ENCODE measurements around the gene ZYX.

ZYX gene

DNA sequence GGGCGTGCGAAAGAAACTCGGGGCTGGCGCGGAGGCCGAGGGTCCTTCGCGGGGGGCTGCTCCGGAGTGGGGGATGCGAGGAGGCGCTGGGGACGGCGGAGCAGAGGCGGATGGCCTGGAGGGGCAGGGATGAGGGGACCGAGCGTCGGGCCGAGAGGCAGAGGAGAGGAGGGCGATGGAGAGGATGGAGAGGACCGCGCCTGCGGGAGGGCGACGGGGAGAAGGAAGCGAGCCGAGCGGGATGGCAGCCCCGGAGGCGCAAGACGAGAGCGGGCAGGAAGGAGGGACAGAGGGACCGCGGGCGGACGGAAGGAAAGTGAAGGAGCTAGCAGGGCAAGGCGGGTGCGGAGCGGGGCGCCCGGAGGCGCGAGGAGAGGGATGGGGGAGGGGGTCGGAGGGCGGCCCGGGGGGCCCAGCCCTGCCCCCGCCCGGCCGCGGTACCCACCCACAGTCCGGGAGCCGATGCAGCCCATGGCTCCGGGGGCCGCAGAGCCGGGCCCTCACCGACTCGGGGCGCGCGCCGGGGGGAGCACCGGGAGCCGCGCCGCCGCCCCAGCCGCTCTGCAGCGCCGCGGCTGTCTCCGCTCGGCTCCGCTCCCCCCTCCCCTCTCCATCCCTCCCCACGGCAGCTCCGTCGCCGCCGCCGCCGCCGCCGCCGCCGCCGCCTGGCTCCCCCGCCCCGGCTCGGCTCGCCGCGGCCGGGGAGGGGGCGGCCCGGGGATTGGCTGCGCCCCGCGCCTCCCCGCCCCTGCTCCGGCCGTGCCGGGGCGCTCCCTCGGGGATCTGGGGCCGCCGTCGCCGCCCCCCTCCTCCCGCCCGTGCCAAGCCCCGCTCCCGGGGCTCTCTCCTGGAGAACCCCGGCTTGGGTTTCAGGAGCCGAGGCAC lies 18.8 kb upstream of the ZYX start, which contains the start of gene FAM131B:
FAM131B (minus strand) TSS at position 583 of the 885 bp plus-strand sequence; CDS start at position 473, 110 bp downstream.
- Histone ChIP-seq H3K4me3 (ENCODE audit: low read depth in 1 of 2, low read length in 2 of 2) (peak within 1 kb of the TSS; percentile 66 to 75), H3K27me3 (ENCODE audit: control insufficient read depth in 1 of 2, insufficient read depth in 2 of 2, low read length in 2 of 2) (peaks cover 16% of the 10 kb centered on the region in 2 donors), H3K4me1 (ENCODE audit: control insufficient read depth in 1 of 2, insufficient read depth in 2 of 2, low read length in 2 of 2) (peaks cover 0 to under 1% of the 10 kb centered on the region in 2 donors), H3K9ac (ENCODE audit: low read depth in 1 of 2, low read length in 2 of 2) (peak within 1 kb of the TSS in 1 of 2 donors; percentile 25), H3K36me3 (ENCODE audit: control insufficient read depth in 1 of 2, insufficient read depth in 2 of 2, low read length in 2 of 2) (no peaks in the 10 kb centered on the region), H3K9me3 (ENCODE audit: control insufficient read depth in 1 of 2, low read length in 2 of 2) (no peaks in the 10 kb centered on the region), H3K27ac (ENCODE audit: low read depth, low read length) (no peak within 1 kb of the TSS)

DNA sequence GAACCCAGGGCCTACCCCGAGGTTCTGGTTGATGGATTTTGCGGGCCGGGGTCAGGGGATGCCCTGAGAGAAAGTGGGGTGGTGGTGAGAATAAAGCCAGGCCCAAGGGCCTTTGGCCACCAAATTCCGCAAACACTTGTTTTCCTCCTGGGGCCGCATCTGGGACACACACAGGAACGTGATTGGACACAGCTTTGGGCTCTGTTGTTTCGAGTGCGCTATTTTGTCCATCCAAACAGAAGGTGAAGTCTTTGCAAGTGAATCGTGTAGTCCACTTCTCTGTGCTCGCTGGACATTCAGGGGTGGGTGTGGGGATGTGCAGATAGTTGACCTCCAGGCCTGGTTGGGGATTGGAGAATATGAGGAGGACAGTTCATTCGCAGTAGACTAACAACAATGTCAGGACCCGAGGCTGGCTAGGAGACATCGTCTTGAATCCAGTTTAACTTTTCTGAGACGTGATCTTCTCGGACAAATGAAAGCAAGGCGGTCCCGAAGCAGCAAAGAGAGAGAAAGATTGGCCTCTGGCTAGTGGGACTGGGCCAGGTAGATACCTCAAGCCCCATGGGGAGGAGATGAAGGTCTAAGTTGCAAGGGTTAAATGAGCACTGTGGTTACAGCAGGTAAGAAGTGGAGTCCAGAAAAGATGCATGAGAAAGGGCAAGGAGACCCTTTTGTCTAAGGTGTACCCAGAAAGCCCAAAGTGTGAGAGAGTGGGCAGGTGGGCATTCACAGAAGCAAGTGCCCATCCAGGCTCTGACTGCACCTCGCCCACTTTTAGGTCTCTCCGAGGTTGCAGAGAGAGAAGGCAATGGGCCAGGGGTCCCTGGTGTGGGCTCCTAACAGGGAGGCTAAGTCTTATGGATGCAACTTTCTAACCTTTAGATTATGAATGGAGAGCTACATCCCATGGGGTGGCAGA lies 17.9 kb upstream of the ZYX start:
- Histone ChIP-seq H3K27me3 (ENCODE audit: control insufficient read depth in 1 of 2, insufficient read depth in 2 of 2, low read length in 2 of 2) (peaks cover 16% of the 10 kb centered on the region in 2 donors), H3K36me3 (ENCODE audit: control insufficient read depth in 1 of 2, insufficient read depth in 2 of 2, low read length in 2 of 2) (no peaks in the 10 kb centered on the region), H3K27ac (ENCODE audit: low read depth, low read length) (no peak overlapping the region), H3K4me1 (ENCODE audit: control insufficient read depth in 1 of 2, insufficient read depth in 2 of 2, low read length in 2 of 2) (peaks cover 3 to 8% of the 10 kb centered on the region in 2 donors), H3K4me3 (ENCODE audit: low read depth in 1 of 2, low read length in 2 of 2) (peak overlapping the region in 1 of 2 donors; percentile 16), H3K9ac (ENCODE audit: low read depth in 1 of 2, low read length in 2 of 2) (no peak overlapping the region), H3K9me3 (ENCODE audit: control insufficient read depth in 1 of 2, low read length in 2 of 2) (no peaks in the 10 kb centered on the region)

DNA sequence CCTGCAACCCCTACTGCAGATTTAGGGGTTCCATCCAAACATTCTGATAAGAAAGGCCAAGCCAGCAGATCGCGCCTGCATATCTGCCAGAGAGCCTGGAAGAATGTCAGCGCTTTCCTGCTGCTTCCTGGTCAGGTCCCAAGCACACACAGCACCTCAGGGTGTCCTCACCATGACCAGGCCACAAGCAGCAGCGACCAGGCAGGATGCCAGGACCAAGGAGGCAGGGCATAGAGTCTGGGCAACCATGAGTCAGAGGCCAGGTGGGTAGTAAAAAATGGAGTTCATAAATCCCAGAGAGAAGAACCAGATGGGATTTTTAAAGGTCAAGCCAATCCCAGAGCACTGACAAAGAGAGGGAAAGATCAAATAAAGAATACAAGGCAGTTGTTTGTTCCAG lies 13.2 kb upstream of the ZYX start:
- Histone ChIP-seq H3K27me3 (ENCODE audit: control insufficient read depth in 1 of 2, insufficient read depth in 2 of 2, low read length in 2 of 2) (peaks cover 10 to 14% of the 10 kb centered on the region in 2 donors), H3K27ac (ENCODE audit: low read depth, low read length) (no peak overlapping the region), H3K36me3 (ENCODE audit: control insufficient read depth in 1 of 2, insufficient read depth in 2 of 2, low read length in 2 of 2) (no peaks in the 10 kb centered on the region), H3K9ac (ENCODE audit: low read depth in 1 of 2, low read length in 2 of 2) (no peak overlapping the region), H3K9me3 (ENCODE audit: control insufficient read depth in 1 of 2, low read length in 2 of 2) (no peaks in the 10 kb centered on the region), H3K4me1 (ENCODE audit: control insufficient read depth in 1 of 2, insufficient read depth in 2 of 2, low read length in 2 of 2) (peaks cover 20 to 34% of the 10 kb centered on the region in 2 donors), H3K4me3 (ENCODE audit: low read depth in 1 of 2, low read length in 2 of 2) (no peak overlapping the region)

DNA sequence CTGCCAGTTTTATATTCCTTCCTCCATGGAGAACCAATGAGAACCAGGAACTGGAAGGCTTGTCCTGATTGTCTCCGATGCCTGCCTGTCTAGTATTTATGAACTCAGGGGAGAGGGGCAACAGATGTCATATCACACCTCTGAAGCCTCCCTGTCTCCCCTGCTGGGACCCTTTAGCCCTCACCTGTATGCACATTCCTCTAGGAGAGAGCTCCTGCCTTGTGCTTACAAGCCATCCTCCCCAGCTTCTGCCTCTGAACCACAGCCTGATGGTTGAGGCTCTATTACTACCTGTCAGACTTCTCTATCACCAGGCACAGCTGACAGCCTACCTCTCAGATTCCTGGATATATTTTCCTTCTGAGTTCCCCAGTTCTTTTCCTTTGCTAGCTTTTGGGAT lies 12.8 kb upstream of the ZYX start:
- no peak overlapping the region for H3K4me3 ChIP-seq (ENCODE audit: low read depth in 1 of 2, low read length in 2 of 2)
- no peaks in the 10 kb centered on the region for H3K36me3 ChIP-seq (ENCODE audit: control insufficient read depth in 1 of 2, insufficient read depth in 2 of 2, low read length in 2 of 2)
- H3K27me3 ChIP-seq (ENCODE audit: control insufficient read depth in 1 of 2, insufficient read depth in 2 of 2, low read length in 2 of 2), result peaks cover 6 to 10% of the 10 kb centered on the region in 2 donors
- peaks cover 20 to 34% of the 10 kb centered on the region in 2 donors for H3K4me1 ChIP-seq (ENCODE audit: control insufficient read depth in 1 of 2, insufficient read depth in 2 of 2, low read length in 2 of 2)
- H3K27ac ChIP-seq (ENCODE audit: low read depth, low read length), result peak overlapping the region; percentile 1
- no peak overlapping the region for H3K9ac ChIP-seq (ENCODE audit: low read depth in 1 of 2, low read length in 2 of 2)
- no peaks in the 10 kb centered on the region for H3K9me3 ChIP-seq (ENCODE audit: control insufficient read depth in 1 of 2, low read length in 2 of 2)

DNA sequence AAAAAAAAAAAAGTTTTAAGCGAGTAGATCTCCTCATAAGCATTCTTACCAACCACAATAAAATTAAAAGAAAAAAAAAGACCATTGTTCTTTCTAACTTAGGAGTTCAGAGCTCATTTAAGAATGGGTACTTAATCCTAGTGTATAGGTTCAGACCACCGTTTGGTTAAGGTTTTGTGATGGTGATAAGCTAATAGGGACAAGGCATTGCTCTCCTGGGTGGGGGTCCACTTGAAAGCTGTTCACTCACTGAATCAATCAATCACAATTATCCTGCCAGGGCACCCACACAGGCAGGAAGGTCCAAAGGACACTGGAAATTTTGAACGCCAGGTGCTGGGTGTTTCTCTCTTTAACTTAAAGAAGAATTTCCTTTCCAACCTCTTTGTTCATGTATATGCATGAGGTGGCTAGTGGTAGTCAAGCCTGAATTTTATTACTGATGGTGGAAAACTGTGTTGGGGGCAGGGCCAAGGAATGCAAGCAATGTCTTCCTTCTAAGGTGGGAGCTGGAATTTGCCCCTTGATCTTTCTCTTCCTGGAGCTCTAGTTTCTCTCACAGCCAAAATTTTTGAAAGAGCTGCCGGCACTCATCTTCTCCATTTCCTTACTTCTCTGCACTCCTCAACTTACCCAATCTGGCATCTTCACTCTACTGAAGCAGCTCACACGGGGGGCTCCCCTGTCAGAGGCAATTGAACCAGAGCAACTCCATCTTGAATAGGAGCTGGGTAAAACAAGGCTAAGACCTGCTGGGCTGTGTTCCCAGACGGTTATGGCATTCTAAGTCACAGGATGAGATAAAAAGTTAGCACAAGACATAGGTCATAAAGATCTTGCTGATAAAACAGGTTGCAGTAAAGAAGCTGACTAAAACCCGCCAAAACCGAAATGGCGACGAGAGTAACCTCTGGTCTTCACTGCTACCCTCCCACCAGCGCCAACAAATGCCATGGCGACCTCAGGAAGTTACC lies 11.2 kb upstream of the ZYX start:
- no peak overlapping the region for H3K9ac ChIP-seq (ENCODE audit: low read depth in 1 of 2, low read length in 2 of 2)

DNA sequence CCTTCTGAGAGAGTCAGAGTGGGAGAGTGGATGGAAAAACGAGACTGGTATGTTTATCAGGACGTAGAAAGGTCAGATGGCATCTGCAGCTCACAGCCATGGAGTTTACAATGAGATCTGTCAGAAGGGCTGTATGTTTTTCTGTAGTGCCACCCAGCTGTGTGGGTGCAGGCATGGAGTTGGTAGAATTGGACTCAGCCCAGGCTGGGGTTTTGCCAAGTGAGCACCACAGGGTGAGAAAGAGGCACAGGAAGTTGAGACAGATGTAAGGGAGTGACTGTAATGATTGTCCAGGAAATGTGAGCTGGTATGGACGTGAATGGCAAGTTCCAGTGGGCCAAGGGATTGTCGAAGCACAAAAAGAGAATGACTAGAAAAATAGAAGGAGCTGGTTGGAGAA lies 9.1 kb upstream of the ZYX start:
- Histone ChIP-seq H3K4me1 (ENCODE audit: control insufficient read depth in 1 of 2, insufficient read depth in 2 of 2, low read length in 2 of 2) (peaks cover 31 to 46% of the 10 kb centered on the region in 2 donors), H3K9ac (ENCODE audit: low read depth in 1 of 2, low read length in 2 of 2) (no peak overlapping the region), H3K36me3 (ENCODE audit: control insufficient read depth in 1 of 2, insufficient read depth in 2 of 2, low read length in 2 of 2) (no peaks in the 10 kb centered on the region), H3K27ac (ENCODE audit: low read depth, low read length) (no peak overlapping the region), H3K27me3 (ENCODE audit: control insufficient read depth in 1 of 2, insufficient read depth in 2 of 2, low read length in 2 of 2) (no peaks in the 10 kb centered on the region), H3K9me3 (ENCODE audit: control insufficient read depth in 1 of 2, low read length in 2 of 2) (no peaks in the 10 kb centered on the region), H3K4me3 (ENCODE audit: low read depth in 1 of 2, low read length in 2 of 2) (no peak overlapping the region)

More for the DNA sequence above, 11.2 kb upstream of the ZYX start:
- H3K36me3 ChIP-seq (ENCODE audit: control insufficient read depth in 1 of 2, insufficient read depth in 2 of 2, low read length in 2 of 2), result no peaks in the 10 kb centered on the region
- no peak overlapping the region for H3K27ac ChIP-seq (ENCODE audit: low read depth, low read length)
- H3K4me1 ChIP-seq (ENCODE audit: control insufficient read depth in 1 of 2, insufficient read depth in 2 of 2, low read length in 2 of 2), result peaks cover 20 to 35% of the 10 kb centered on the region in 2 donors
- no peak overlapping the region for H3K4me3 ChIP-seq (ENCODE audit: low read depth in 1 of 2, low read length in 2 of 2)
- no peaks in the 10 kb centered on the region for H3K9me3 ChIP-seq (ENCODE audit: control insufficient read depth in 1 of 2, low read length in 2 of 2)
- H3K27me3 ChIP-seq (ENCODE audit: control insufficient read depth in 1 of 2, insufficient read depth in 2 of 2, low read length in 2 of 2), result no peaks in the 10 kb centered on the region

DNA sequence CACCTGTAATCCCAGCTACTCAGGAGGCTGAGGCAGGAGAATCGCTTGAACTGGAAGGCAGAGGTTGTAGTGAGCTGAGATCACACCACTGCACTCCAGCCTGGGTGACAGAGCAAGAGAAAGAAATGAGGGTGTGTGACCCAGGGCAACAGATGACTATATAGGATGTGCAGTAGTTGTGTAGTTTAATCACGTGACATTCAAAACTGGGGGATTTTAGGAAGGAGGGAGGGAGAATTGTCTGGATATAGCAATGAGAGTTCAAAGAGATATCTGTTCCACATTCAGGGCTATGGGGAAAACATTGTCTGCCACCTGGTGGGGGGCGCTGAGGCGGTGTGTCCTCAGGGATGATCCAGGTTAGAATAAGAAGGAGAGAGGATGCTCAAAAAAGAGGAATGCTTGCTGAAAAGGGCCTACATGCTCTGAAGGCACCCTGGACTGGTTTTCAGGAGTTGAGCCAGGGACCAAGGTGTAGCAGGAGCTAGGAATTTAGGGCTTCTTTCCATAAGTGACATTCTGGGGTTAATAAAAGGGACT lies 7.8 kb upstream of the ZYX start:
- H3K9ac ChIP-seq (ENCODE audit: low read depth in 1 of 2, low read length in 2 of 2), result no peak overlapping the region
- H3K4me3 ChIP-seq (ENCODE audit: low read depth in 1 of 2, low read length in 2 of 2), result no peak overlapping the region
- H3K36me3 ChIP-seq (ENCODE audit: control insufficient read depth in 1 of 2, insufficient read depth in 2 of 2, low read length in 2 of 2), result no peaks in the 10 kb centered on the region
- no peak overlapping the region for H3K27ac ChIP-seq (ENCODE audit: low read depth, low read length)
- peaks cover 22 to 42% of the 10 kb centered on the region in 2 donors for H3K4me1 ChIP-seq (ENCODE audit: control insufficient read depth in 1 of 2, insufficient read depth in 2 of 2, low read length in 2 of 2)
- H3K9me3 ChIP-seq (ENCODE audit: control insufficient read depth in 1 of 2, low read length in 2 of 2), result no peaks in the 10 kb centered on the region
- no peaks in the 10 kb centered on the region for H3K27me3 ChIP-seq (ENCODE audit: control insufficient read depth in 1 of 2, insufficient read depth in 2 of 2, low read length in 2 of 2)

DNA sequence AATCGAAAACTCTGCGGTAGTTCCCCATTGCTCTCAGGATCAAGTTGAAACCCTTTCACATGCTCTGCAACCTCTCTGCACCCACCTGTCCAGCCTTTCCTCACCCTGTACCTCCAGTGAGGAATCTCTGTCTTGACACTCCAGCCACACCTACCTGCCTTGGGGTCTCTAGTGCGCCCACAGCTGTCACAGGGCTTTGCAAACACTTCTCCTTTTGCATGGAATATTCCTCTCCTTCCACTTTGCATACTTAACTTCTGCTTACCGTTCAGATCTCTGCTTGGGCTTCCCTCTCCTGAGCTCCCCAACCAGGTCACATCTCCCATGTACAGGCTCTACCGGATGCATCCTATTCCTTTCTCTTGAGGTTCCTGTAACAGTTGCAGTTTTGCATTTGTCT lies 6.6 kb upstream of the ZYX start:
- Histone ChIP-seq H3K27me3 (ENCODE audit: control insufficient read depth in 1 of 2, insufficient read depth in 2 of 2, low read length in 2 of 2) (no peaks in the 10 kb centered on the region), H3K36me3 (ENCODE audit: control insufficient read depth in 1 of 2, insufficient read depth in 2 of 2, low read length in 2 of 2) (no peaks in the 10 kb centered on the region), H3K4me1 (ENCODE audit: control insufficient read depth in 1 of 2, insufficient read depth in 2 of 2, low read length in 2 of 2) (peaks cover 24 to 41% of the 10 kb centered on the region in 2 donors), H3K9me3 (ENCODE audit: control insufficient read depth in 1 of 2, low read length in 2 of 2) (no peaks in the 10 kb centered on the region), H3K4me3 (ENCODE audit: low read depth in 1 of 2, low read length in 2 of 2) (no peak overlapping the region), H3K27ac (ENCODE audit: low read depth, low read length) (no peak overlapping the region), H3K9ac (ENCODE audit: low read depth in 1 of 2, low read length in 2 of 2) (no peak overlapping the region)
